ENCODE data around the gene FGF12. TPM values are rescaled to one million over a fixed set of nuclear protein-coding genes. Genes with fewer than 3 reads are reported as not detected.

FGF12 gene
- total RNA-seq, 4 donors from 2014 or later = 0.54 to 6.3 (median 3.9) TPM

DNA sequence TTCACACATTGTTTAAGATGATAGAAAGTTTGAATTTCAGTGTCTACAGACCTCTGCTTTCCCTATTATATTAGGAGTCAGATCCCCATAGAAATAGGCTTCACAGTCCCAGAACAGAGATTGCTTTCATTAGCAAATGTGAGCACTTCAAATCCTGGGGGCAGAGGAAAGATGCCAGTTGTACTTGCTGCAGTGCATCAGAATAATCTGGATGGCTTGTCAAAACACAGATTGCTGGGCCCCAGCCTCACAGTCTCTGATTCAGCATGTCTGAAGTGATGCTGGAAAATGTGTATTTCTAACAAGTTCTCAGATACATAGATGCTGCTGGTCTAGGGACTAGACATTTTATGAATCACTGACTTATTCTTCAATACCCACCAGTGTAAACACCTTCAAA, 375.2 kb downstream of the FGF12 start:
- TF ChIP-seq POLR2A (IDR thresholded peaks at IDR 0.05) (no peak), CTCF (IDR thresholded peaks at IDR 0.05) (no peak)

DNA sequence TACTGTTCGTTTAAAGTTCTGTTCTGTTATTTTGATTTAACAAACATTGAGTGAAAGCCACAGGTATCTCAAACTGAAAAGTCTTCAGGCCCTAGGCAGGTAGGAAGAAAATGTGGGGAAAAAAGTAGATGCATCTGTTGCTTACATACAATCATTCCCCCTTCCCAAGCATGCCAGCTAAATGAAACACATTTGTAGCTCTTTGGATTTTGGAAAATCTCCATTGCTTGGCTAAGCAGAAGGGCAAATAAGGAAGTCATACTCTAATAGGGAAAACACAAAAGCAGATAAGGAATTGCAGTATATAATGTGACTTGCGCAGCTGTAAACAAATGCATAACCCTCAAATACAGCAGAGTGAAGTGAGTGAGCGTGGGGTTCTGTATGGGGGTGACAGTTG, 375.9 kb downstream of the FGF12 start:
- no peak overlapping the region for H3K27ac ChIP-seq
- no peak for TF ChIP-seq POLR2A (IDR thresholded peaks at IDR 0.05)
- TF ChIP-seq CTCF (IDR thresholded peaks at IDR 0.05) = no peak
- no peak for DNase-seq
- H3K36me3 ChIP-seq = no peaks in the 10 kb centered on the region
- no peaks in the 10 kb centered on the region for H3K27me3 ChIP-seq
- no peak overlapping the region for H3K4me3 ChIP-seq (replicated peaks in 1 of 3)
- intact Hi-C loops (cut with DNase I) = no loop called here
- WGBS, 2 donors = 89 to 91% methylated on average over 3 of the region's 3 CpGs
- no peaks in the 10 kb centered on the region for H3K4me1 ChIP-seq
- no peaks in the 10 kb centered on the region for H3K9me3 ChIP-seq

More for the DNA sequence above, 375.2 kb downstream of the FGF12 start:
- no peaks in the 10 kb centered on the region for H3K4me1 ChIP-seq
- DNase-seq = no peak
- no peak overlapping the region for H3K4me3 ChIP-seq (replicated peaks in 1 of 3)
- no peaks in the 10 kb centered on the region for H3K9me3 ChIP-seq
- no peak overlapping the region for H3K27ac ChIP-seq
- intact Hi-C loops (cut with DNase I) = no loop called here
- no peaks in the 10 kb centered on the region for H3K27me3 ChIP-seq
- no peaks in the 10 kb centered on the region for H3K36me3 ChIP-seq

DNA sequence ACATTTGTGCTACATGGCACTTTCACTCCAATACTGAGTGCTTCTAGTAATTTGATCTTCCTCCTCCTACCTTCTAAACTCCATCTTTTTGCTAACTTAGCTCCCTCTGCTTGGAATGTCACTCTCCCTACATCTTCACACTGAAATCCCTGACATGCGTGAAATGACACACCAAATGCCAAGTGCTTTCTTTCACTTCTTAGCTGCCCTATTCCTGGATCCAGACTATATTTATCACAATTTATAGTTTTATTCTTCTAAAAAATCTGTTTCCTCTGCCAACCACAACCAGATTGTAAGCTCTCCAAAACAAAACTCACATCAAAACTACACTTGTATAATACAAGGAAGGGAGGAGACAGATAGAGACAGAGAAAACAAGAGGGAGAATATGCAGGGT, 387.3 kb downstream of the FGF12 start:
- intact Hi-C loops (cut with DNase I) = no loop called here
- 87% methylated on average over 1 of the region's 1 CpG for WGBS, 2 donors
- no peaks in the 10 kb centered on the region for H3K27me3 ChIP-seq
- no peaks in the 10 kb centered on the region for H3K4me1 ChIP-seq
- no peak overlapping the region for H3K4me3 ChIP-seq (replicated peaks in 1 of 3)
- TF ChIP-seq CTCF (IDR thresholded peaks at IDR 0.05) = no peak
- no peak for TF ChIP-seq POLR2A (IDR thresholded peaks at IDR 0.05)
- H3K9me3 ChIP-seq = no peaks in the 10 kb centered on the region
- H3K27ac ChIP-seq = no peak overlapping the region
- DNase-seq = no peak
- no peaks in the 10 kb centered on the region for H3K36me3 ChIP-seq

DNA sequence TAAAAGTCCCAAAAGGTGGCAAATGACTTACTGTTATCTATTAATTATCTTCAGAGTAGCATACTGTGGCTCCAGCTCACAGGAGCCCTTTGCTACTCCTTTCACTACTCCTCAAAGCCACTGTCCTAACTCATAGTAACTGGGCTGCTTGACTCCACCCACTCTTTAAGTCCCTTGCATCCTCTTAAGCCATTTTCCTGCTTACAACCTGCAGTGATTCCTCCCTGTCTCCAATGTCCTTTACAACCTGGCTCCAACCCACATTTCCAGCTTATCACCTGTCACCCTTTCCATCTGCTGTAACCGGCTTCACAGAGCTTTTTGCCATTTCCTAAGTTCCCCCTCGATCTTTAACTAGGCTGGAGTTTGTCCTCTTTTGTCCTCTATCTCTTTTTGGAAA, 388.1 kb downstream of the FGF12 start:
- intact Hi-C loops (cut with DNase I) = no loop called here
- no peak overlapping the region for H3K27ac ChIP-seq
- DNase-seq = no peak
- no peak for TF ChIP-seq POLR2A (IDR thresholded peaks at IDR 0.05)
- no peak for TF ChIP-seq CTCF (IDR thresholded peaks at IDR 0.05)
- H3K36me3 ChIP-seq = no peaks in the 10 kb centered on the region
- H3K4me1 ChIP-seq = no peaks in the 10 kb centered on the region
- 86 to 92% methylated on average over 2 of the region's 2 CpGs for WGBS, 2 donors
- no peak overlapping the region for H3K4me3 ChIP-seq (replicated peaks in 1 of 3)
- H3K27me3 ChIP-seq = no peaks in the 10 kb centered on the region
- H3K9me3 ChIP-seq = no peaks in the 10 kb centered on the region

DNA sequence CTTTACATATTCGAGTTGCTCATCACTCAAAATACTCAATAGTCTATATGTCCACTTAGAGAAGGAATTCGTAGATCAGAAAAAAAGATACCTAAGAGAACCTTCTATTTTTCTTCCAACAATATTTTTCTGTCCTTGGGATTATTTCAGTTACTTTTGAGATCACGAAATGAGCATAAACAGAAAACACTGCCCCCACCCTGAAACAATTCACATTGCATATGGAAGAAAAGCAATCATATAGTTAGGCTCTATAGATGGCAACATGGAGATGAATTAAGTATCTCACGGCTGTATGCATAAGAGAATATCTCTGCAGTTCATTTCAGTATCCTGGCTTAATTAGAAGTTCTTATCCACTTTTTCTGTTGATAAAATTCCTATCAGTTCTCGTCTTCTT, 391.1 kb downstream of the FGF12 start:
- Histone ChIP-seq H3K9me3 (no peaks in the 10 kb centered on the region), H3K4me3 (replicated peaks in 1 of 3) (no peak overlapping the region), H3K27me3 (no peaks in the 10 kb centered on the region), H3K27ac (no peak overlapping the region), H3K36me3 (no peaks in the 10 kb centered on the region), H3K4me1 (peaks cover 0 to 3% of the 10 kb centered on the region in 2 donors)
- WGBS, 2 donors = 79 to 88% methylated on average over 5 of the region's 5 CpGs
- no peak for TF ChIP-seq CTCF (IDR thresholded peaks at IDR 0.05)
- TF ChIP-seq POLR2A (IDR thresholded peaks at IDR 0.05) = no peak
- DNase-seq = no peak
- intact Hi-C loops (cut with DNase I) = no loop called here
